NCI-H82 (cell line): ENCODE results near the gene MERTK.
"Not testable (repeated sequence)": the region's sequence is repeated elsewhere in the genome, so short reads cannot be mapped to it uniquely, and the experiment has no call there.

Source experiments
- DNase-seq: peaks from one replicate; lab custom pipeline; 2025; lab: John Stamatoyannopoulos, UW

MERTK gene

GRCh38 chr2:111897924-111898702 is at the start of gene MERTK:
MERTK (plus strand) TSS chr2:111898607; CDS start chr2:111898736, 129 bp downstream.
- peak; percentile 96 for DNase-seq

GRCh38 chr2:111850646-111851045 is 47.8 kb upstream of the MERTK start:
- DNase-seq: peak; percentile 62

DNA sequence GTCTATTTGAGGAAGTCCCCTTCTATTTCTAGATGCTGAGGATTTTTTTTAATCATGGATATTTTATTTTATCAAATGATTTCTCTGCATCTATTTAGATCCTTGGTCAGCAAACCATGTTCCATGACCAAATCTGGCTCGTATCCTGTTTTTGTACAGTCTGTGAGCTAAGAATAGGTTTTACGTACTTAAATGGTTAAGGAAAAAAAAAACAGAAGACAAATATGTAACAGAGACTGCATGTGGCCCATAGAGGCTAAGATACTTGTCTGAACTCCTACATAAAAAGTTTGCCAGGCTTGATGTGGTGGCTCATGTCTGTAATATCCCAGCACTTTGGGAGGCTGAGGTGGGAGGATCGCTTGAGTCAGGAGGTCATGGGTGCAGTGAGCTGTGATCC is 45.9 kb upstream of the MERTK start:
- DNase-seq: not testable (repeated sequence)

DNA sequence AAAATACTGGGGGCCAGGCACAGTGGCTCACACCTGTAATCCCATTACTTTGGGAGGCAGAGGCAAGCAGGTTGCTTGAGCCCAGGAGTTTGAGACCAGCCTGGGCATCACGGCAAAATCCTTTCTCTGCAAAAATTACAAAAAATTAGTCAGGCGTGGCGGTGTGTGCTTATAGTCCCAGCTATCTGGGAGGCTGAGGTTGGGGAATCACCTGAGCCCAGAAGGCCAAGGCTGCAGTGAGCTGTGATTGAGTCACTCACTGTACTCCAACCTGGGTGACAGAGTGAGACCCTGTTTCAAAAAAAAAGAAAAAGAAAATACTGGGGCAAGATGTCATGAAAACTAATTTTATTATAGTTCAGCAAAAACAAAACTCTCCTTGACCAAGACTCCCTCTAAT is 38.4 kb upstream of the MERTK start:
- not testable (repeated sequence) for DNase-seq

DNA sequence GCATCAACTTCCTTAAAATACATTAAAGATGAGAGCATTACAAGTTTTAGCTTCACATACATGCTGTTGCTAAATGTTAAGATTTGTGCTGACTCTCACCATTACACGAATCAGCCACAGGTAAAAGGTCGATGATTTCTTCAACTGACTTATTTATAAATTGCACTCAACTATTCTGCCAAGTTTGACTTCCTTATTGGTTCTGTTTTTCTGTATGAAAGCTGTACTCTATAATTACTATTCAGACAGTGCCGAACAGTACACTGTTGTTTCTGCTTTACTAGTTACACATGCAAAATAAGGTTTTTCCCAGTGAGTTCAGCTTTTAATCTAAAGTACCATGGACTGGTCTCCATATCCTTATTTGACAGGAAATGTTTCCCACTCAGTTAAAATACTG is 33.3 kb upstream of the MERTK start:
- DNase-seq: not testable (repeated sequence)

- not testable (repeated sequence) for DNase-seq
Observed at GRCh38 chr2:111872806-111873205, 25.6 kb upstream of the MERTK start.

DNA sequence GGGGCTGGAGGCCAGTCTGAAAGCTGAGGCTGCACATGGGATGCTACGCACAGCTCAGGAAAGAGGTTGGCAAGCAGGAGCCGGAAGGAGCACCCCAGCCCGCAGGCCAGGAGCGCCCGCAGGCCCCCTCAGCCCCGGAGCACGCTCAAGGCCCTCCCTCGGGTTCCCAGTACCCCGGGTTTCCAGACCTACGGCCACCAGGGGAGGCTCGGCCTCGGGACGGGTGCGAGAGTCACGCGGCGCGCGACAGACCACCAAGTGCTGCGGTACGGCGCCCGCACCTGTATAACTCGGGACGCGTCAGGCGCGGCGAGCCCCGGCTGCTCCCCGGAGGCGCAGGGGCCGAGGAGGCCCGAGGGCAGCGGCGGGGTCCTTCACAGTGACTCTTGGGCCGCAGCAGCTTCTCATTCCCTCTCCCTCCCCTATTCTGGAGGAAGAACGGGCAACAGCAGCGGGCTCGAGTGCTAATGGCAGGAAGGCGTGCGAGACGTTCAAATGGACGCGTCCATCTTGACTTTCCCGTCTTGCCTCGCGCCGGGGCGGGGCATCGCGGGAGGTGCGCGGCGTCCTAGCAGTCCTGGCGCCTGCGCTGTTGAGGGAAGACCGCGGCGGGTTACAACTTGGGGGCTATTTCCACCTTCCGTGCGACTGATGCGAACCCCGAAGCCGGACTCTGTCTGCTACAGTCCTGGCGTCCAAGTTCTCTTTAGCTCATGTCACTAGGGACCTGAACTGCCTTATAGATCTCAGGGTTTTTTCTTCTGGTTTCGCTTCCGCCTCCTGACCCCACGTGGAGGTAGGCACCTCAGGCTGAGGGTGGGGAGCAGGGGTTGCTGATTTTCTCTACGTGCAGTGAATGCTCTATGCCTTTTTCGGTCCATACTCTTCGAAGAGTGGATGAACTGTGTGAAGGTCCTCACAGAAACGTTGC is 14.5 kb upstream of the MERTK start, which contains the start of gene ANAPC1:
Gene ANAPC1, minus strand, starts transcription at position 533 of the 931 bp plus-strand sequence. CDS start 3,368 bp downstream, outside the sequence.
- peak; percentile 93 for DNase-seq

GRCh38 chr2:111884592-111884964 is 13.8 kb upstream of the MERTK start:
- peak; percentile 82 for DNase-seq

GRCh38 chr2:111896024-111896423 is 2.4 kb upstream of the MERTK start:
- no peak for DNase-seq

DNA sequence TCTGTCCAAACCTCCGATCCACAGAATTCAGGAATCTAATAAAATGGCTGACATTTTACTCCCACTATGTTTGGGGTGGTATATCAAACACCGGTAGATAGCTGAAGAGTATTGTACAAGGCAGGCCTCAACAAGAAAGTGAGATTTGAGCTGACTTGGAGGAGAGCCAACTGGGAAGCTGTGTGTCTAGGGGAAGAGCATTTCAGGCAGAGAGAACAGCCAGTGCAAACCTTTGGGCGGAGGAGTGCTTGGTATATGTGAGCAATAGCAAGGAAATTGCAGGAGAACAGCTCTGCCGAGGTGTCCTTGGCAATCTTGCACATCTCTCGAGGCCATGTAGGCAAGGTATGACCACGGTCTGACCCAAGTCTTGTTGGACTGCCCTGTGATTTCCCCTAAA is 1.8 kb upstream of the MERTK start:
- no peak for DNase-seq

GRCh38 chr2:111897630-111897923 is 830 bp upstream of the MERTK start:
- DNase-seq: no peak

DNA sequence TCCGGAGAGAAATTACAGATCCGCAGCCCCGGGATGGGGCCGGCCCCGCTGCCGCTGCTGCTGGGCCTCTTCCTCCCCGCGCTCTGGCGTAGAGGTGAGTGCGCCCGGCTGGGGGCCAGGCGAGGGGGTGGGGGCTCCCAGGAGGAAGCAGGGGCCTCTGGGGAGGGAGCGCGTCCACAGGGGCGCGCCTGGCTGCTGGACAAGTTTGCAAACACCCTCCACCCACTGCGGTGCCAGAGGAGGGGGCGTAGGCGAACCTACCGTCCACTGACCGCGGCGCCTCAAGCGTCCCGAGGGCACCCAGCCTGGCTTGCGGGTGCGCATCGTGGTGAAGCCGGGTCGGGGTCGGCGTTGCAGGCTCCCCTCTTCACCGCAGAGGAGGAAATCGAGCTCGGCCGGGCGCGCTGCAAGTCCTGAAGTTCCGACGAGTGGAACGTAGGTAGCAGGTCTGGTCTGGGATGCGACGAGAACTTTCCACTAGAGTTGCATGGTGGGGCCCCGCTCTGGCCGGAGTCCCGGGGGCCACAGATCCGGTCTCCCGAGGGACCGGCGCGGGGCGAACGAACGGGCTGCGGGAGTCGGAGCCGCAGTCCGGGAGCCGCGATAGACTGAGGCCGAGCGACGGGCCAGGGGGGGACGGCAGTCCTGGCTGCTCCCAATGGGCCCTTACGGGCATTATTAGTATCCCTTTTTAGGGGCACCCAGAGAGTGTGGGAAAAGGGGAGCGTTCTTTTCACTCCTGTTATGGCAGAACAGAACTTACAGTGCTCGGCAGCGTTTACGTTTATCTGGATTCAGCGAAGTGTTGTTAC is 502 bp downstream of the MERTK start:
- DNase-seq: peak; percentile 58

- peak; percentile 46 for DNase-seq
Observed at GRCh38 chr2:111900859-111901258, 2.5 kb downstream of the MERTK start.

DNA sequence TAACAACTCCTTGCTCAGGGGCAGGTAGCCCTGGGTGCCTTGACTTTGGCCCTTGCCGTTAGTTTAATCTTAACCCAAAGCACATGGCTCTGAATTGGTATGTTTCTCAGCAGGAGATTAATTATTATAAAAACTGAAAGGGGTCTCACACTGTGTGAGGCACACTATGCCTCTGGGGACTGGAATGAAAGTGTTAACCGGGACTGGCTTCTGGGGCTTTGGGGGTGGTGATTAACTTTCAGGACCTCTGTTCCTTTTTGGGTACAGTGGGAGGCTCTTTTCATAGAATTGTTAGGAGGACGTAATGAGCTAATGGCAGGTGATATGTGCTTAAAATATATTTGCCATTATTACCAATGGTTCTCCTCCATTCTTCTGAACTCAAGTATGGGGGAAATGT is 5.1 kb downstream of the MERTK start:
- no peak for DNase-seq

DNA sequence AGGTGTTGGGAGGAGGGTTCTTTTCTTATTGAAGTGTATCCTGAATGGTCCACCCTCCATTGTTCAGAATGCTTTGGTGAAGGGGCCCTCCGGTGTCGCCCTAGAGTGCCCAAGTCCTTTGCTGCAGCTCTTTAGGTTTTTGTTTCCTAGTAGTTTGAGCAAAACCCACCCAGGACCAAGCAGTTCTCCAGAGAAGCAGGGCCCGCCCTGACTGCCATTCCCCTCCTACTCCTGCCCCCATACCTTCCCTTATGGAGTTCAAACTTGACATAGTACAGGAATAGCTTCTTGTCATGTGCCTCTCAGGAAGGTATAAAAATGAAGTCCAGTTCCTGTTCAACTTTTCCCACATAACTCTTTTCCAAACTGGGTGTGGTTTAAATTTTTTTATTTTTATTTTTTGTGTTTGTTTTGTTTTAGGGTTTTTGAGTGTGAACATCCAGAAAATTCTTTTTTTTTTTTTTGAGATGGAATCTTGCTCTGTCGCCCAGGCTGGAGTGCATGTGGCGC is 5.6 kb downstream of the MERTK start:
- DNase-seq: no peak

- no peak for DNase-seq
Observed at GRCh38 chr2:111904726-111905474, 6.5 kb downstream of the MERTK start.

DNA sequence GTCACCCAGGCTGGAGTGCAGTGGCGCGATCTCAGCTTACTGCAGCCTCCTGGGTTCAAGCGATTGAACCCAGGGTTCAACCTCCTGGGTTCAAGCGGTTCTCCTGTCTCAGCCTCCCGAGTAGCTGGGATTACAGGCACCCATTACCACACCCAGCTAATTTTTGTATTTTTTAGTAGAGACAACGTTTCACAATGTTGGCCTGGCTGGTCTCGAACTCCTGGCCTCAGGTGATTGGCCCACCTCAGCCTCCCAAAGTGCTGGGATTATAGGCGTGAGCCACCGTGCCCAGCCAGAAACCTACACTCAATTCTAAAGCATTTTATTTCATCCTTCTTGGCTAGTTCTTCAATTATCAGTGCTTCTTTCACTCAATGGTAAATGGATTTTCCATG is 7.1 kb downstream of the MERTK start:
- not testable (repeated sequence) for DNase-seq

- DNase-seq: no peak
Observed at GRCh38 chr2:111905990-111906735, 7.8 kb downstream of the MERTK start.

GRCh38 chr2:111908578-111908977 is 10.2 kb downstream of the MERTK start:
- no peak for DNase-seq

DNA sequence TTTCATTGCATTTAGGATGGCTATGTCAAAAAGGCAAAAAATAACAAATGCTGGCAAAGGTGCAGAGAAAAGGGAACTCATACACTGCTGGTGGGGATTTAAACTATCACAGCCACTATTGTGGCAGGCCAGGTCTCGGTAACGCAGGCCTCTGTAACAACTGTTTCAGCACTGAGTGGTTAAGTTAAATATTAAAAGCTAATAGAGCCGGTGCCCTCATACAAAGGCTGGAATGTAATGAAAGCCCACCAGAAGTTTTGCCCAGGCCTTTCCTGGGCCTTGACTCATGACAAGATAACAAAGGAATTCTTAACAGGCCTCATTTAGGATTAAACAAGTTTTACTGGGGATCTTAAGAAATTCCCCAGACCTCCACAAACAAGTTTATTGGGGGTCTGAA is 10.7 kb downstream of the MERTK start:
- peak; percentile 47 for DNase-seq
